ENCODE results near the gene MECP2.

Gene MECP2

GRCh38 chrX:154043003-154043763 is 54.3 kb downstream of the MECP2 start:
- TF ChIP-seq CTCF (IDR thresholded peaks at IDR 0.05; ENCODE audit: borderline replicate concordance, control extremely low read depth, extremely low read depth, insufficient read depth, missing control alignments) = no peak
- in situ Hi-C loops (cut with MboI; ENCODE audit: low sequenced_read_pairs, unreplicated experiment) = no loop called here

GRCh38 chrX:154040863-154041262 is 56.7 kb downstream of the MECP2 start:
- DNase-seq (ENCODE audit: low spot score) = no peak
- in situ Hi-C loops (cut with MboI; ENCODE audit: low sequenced_read_pairs, unreplicated experiment) = no loop called here
- no peak for TF ChIP-seq CTCF (IDR thresholded peaks at IDR 0.05; ENCODE audit: borderline replicate concordance, control extremely low read depth, extremely low read depth, insufficient read depth, missing control alignments)

More at GRCh38 chrX:154043003-154043763, 54.3 kb downstream of the MECP2 start:
- no peak for DNase-seq (ENCODE audit: low spot score)

GRCh38 chrX:154040307-154040756 is 57.2 kb downstream of the MECP2 start:
- no peak for DNase-seq (ENCODE audit: low spot score)
- no peak for TF ChIP-seq CTCF (IDR thresholded peaks at IDR 0.05; ENCODE audit: borderline replicate concordance, control extremely low read depth, extremely low read depth, insufficient read depth, missing control alignments)
- in situ Hi-C loops (cut with MboI; ENCODE audit: low sequenced_read_pairs, unreplicated experiment) = no loop called here

GRCh38 chrX:154039577-154039976 is 57.9 kb downstream of the MECP2 start:
- no peak for TF ChIP-seq CTCF (IDR thresholded peaks at IDR 0.05; ENCODE audit: borderline replicate concordance, control extremely low read depth, extremely low read depth, insufficient read depth, missing control alignments)
- in situ Hi-C loops (cut with MboI; ENCODE audit: low sequenced_read_pairs, unreplicated experiment) = no loop called here
- no peak for DNase-seq (ENCODE audit: low spot score)

GRCh38 chrX:154038656-154039055 is 58.9 kb downstream of the MECP2 start:
- in situ Hi-C loops (cut with MboI; ENCODE audit: low sequenced_read_pairs, unreplicated experiment) = no loop called here
- no peak for TF ChIP-seq CTCF (IDR thresholded peaks at IDR 0.05; ENCODE audit: borderline replicate concordance, control extremely low read depth, extremely low read depth, insufficient read depth, missing control alignments)
- DNase-seq (ENCODE audit: low spot score) = no peak

GRCh38 chrX:154037754-154038153 is 59.8 kb downstream of the MECP2 start:
- DNase-seq (ENCODE audit: low spot score) = no peak
- no peak for TF ChIP-seq CTCF (IDR thresholded peaks at IDR 0.05; ENCODE audit: borderline replicate concordance, control extremely low read depth, extremely low read depth, insufficient read depth, missing control alignments)
- in situ Hi-C loops (cut with MboI; ENCODE audit: low sequenced_read_pairs, unreplicated experiment) = no loop called here

All from GM13976 (cell line).